K562 (cell line): Measurements from ENCODE around the gene OR5AC2. TPM values are rescaled to one million over a fixed set of nuclear protein-coding genes. Genes with fewer than 3 reads are reported as not detected.

Experiments
- ATAC-seq: fragments of 200-7000 bp; cut with Tn5 transposase; 3 replicates; pipeline ENCODE4 v1.9.1; 2020; ENCODE audit warnings: moderate library complexity
- BruUV-seq: library from RNA; stranded (reverse); fragments of 400-500 nt; replicated peaks from 2 replicates; lab custom pipeline; 2021; lab: Mats Ljungman, UMichigan
- CTCF ChIA-PET: fragments of 300-600 bp; formaldehyde crosslinking; extraction: SDS; loops from one replicate; lab custom pipeline; 2021; ENCODE audit warnings: low intra/inter-chr PET ratio; lab: Yijun Ruan, JAX
- POLR2A ChIA-PET: fragments of 300-600, 350-650 bp; sonication (Branson Sonifier 250); formaldehyde crosslinking; extraction: SDS; loops from one replicate; lab custom pipeline; 2021; ENCODE audit warnings: antibody characterized with exemption, inconsistent platforms; lab: Yijun Ruan, JAX
- DNase-seq, 4 experiments: peaks; one replicate each; pipeline versions ENCODE4 v3.0.0 to v3.0.0-alpha.2; 2011 to 2018; ENCODE audit warnings: low spot score in 3 of 4, mixed read lengths in 3 of 4; ENCODE audit errors: extremely low read depth in 1 of 4
- FAIRE-seq: peaks from 2 replicates; lab custom pipeline; 2011; peaks lifted over from hg19 to GRCh38; lab: Jason Lieb, UNC
- H2AFZ ChIP-seq: 2 replicates; pipeline ENCODE4 v1.6.0; 2011; ENCODE audit warnings: low read depth, low read length, control low read depth, inconsistent platforms
- H3K27ac ChIP-seq: fragments of 200-600 bp; 3 replicates; pipeline ENCODE4 v1.8.0; 2011; ENCODE audit warnings: low read depth, mild to moderate bottlenecking, control low read depth, inconsistent platforms, low read length, moderate library complexity, mixed read lengths; ENCODE audit errors: extremely low read depth
- H3K27me3 ChIP-seq, 2 experiments: fragments of 300-600 bp in 1 of 2; 2 replicates in 1 of 2; 3 replicates in 1 of 2; pipeline versions ENCODE4 v1.6.0 to v1.8.0; 2011; ENCODE audit warnings: inconsistent platforms in 2 of 2, low read length in 2 of 2, mild to moderate bottlenecking in 1 of 2, mixed read lengths in 1 of 2, moderate library complexity in 1 of 2; ENCODE audit not compliant: control insufficient read depth in 2 of 2, insufficient read depth in 2 of 2
- H3K36me3 ChIP-seq: fragments of 300-600 bp; 3 replicates; pipeline ENCODE4 v1.8.0; 2011; ENCODE audit warnings: mild to moderate bottlenecking, low read length, inconsistent platforms; ENCODE audit not compliant: control insufficient read depth, insufficient read depth
- H3K4me1 ChIP-seq, 2 experiments: fragments of 200-600 bp in 1 of 2; replicated peaks in 1 of 2; 2 replicates in 1 of 2; 3 replicates in 1 of 2; pipeline versions ENCODE4 v1.5.1 to v1.8.0; 2011; ENCODE audit warnings: inconsistent platforms in 2 of 2, low read length in 2 of 2, mild to moderate bottlenecking in 1 of 2, mixed read lengths in 1 of 2, moderate library complexity in 1 of 2; ENCODE audit not compliant: control insufficient read depth in 2 of 2, insufficient read depth in 2 of 2
- H3K4me2 ChIP-seq: 2 replicates; pipeline ENCODE4 v1.6.1; 2011; ENCODE audit warnings: low read length, control low read depth, inconsistent platforms, mixed read lengths; ENCODE audit not compliant: insufficient read depth
- H3K4me3 ChIP-seq: fragments of 200-600 bp; sonication (generic), shearing (Covaris generic); 2 replicates; pipeline ENCODE4 v1.5.1; 2016; ENCODE audit warnings: control low read depth, inconsistent platforms
- H3K79me2 ChIP-seq: fragments of 200-600 bp; 3 replicates; pipeline ENCODE4 v1.8.0; 2011; ENCODE audit warnings: low read length, inconsistent platforms; ENCODE audit not compliant: control insufficient read depth, insufficient read depth
- H3K9ac ChIP-seq, 2 experiments: 2 replicates each; pipeline versions ENCODE4 v1.6.0 to v1.6.1; 2011; ENCODE audit warnings: low read depth in 2 of 2, low read length in 2 of 2, control low read depth in 1 of 2, inconsistent platforms in 1 of 2, mild to moderate bottlenecking in 1 of 2, mixed read lengths in 1 of 2; ENCODE audit not compliant: insufficient read depth in 1 of 2
- H3K9me1 ChIP-seq: one replicate; pipeline ENCODE4 v1.6.0; 2011; ENCODE audit warnings: inconsistent platforms, mild to moderate bottlenecking, low read length, moderate library complexity; ENCODE audit not compliant: control insufficient read depth, insufficient read depth
- H3K9me3 ChIP-seq: replicated peaks from 2 replicates; pipeline ENCODE4 v1.5.1; 2011; ENCODE audit warnings: low read depth, low read length, inconsistent platforms; ENCODE audit not compliant: control insufficient read depth, insufficient read depth
- H4K20me1 ChIP-seq: replicated peaks from 2 replicates; pipeline ENCODE4 v1.6.1; 2011; ENCODE audit warnings: low read length, inconsistent platforms, mixed read lengths; ENCODE audit not compliant: control insufficient read depth, insufficient read depth
- EZH2 ChIP-seq: IDR thresholded peaks from 2 replicates; pipeline ENCODE4 v1.6.1; 2012; ENCODE audit warnings: low read depth, mild to moderate bottlenecking, inconsistent platforms, low read length, borderline replicate concordance
- FOXA3 ChIP-seq, 2 experiments: fragments of 450-650 bp in 1 of 2; sonication (generic) in 1 of 2; formaldehyde crosslinking; IDR thresholded peaks in 1 of 2; conservative IDR thresholded peaks in 1 of 2; 2 replicates each; pipeline versions ENCODE4 v1.4.0 to v1.8.0; 2020 to 2022; ENCODE audit warnings: mild to moderate bottlenecking in 2 of 2, missing genetic modification reagents in 1 of 2
- MCM2 ChIP-seq: fragments of 450-650 bp; IDR thresholded peaks from 2 replicates; pipeline ENCODE4 v1.6.1; 2017; ENCODE audit warnings: low read depth, mild to moderate bottlenecking
- MLLT1 ChIP-seq, 2 experiments: fragments of 450-650 bp; IDR thresholded peaks; 2 replicates each; pipeline ENCODE4 v1.6.1; 2016
- MYBL2 ChIP-seq, 2 experiments: fragments of 450-650 bp in 1 of 2; sonication (generic) in 1 of 2; formaldehyde crosslinking in 1 of 2; IDR thresholded peaks; 2 replicates each; pipeline versions ENCODE4 v1.6.1 to v1.8.1; 2017 to 2022; ENCODE audit warnings: borderline replicate concordance in 1 of 2, inconsistent platforms in 1 of 2, low read depth in 1 of 2, mild to moderate bottlenecking in 1 of 2, missing genetic modification reagents in 1 of 2, moderate library complexity in 1 of 2
- NR4A1 ChIP-seq, 2 experiments: fragments of 250-450 bp in 1 of 2; fragments of 450-650 bp in 1 of 2; sonication (Bioruptor Pico) in 1 of 2; IDR thresholded peaks; 2 replicates each; pipeline versions ENCODE4 v1.4.0 to v1.6.1; 2016 to 2020; ENCODE audit warnings: mild to moderate bottlenecking in 2 of 2, missing compliant biosample characterization in 1 of 2, missing genetic modification characterization in 1 of 2, moderate library complexity in 1 of 2
- PRDM10 ChIP-seq: fragments of 450-650 bp; IDR thresholded peaks from 2 replicates; pipeline ENCODE4 v1.6.1; 2018; ENCODE audit not compliant: partially characterized antibody
- RBFOX2 ChIP-seq: fragments of 200-400 bp; formaldehyde crosslinking; IDR thresholded peaks from 2 replicates; pipeline ENCODE4 v1.6.1; 2017; ENCODE audit warnings: low read depth, mild to moderate bottlenecking, low read length, moderate library complexity
- SMC3 ChIP-seq: conservative IDR thresholded peaks from 2 replicates; pipeline ENCODE4 v1.6.1; 2011; ENCODE audit warnings: low read depth, low read length, improper control_type of control experiment; ENCODE audit not compliant: insufficient read depth
- TCFL5 ChIP-seq: fragments of 250-450 bp; sonication (Bioruptor Pico); conservative IDR thresholded peaks from 2 replicates; pipeline ENCODE4 v1.6.1; 2021; ENCODE audit warnings: mild to moderate bottlenecking, moderate library complexity, matching md5 sums
- USF2 ChIP-seq: sonication (generic); formaldehyde crosslinking; IDR thresholded peaks from 2 replicates; pipeline ENCODE4 v1.5.0; 2020; ENCODE audit warnings: missing genetic modification reagents
- ZNF140 ChIP-seq: fragments of 250-450 bp; sonication (Bioruptor Pico); IDR thresholded peaks from 2 replicates; pipeline ENCODE4 v1.8.0; 2021; ENCODE audit warnings: moderate library complexity, mild to moderate bottlenecking, inconsistent platforms
- ZNF644 ChIP-seq: fragments of 200-800 bp; sonication (Bioruptor generic); IDR thresholded peaks from 2 replicates; pipeline ENCODE4 v1.6.1; 2016; ENCODE audit warnings: low read depth, missing genetic modification characterization, missing compliant biosample characterization
- ZNF655 ChIP-seq: fragments of 250-450 bp; sonication (Bioruptor Pico); IDR thresholded peaks from 2 replicates; pipeline ENCODE4 v1.5.0; 2021
- ZNF77 ChIP-seq: fragments of 250-450 bp; sonication (Bioruptor Pico); IDR thresholded peaks from 2 replicates; pipeline ENCODE4 v1.5.0; 2020
- WGBS: fragments of 100-300 bp; shearing (Covaris generic); methylation state at CpG from one replicate; pipeline ENCODE4 v1.1.6; 2016; ENCODE audit warnings: low coverage, mixed read lengths; ENCODE audit not compliant: insufficient coverage; ENCODE audit errors: missing lambda C conversion rate; 5-methylcytosine and 5-hydroxymethylcytosine counted together
- in situ Hi-C: fragments of 300-500 bp; cut with MboI; formaldehyde crosslinking; loops from 4 replicates; pipeline ENCODE4 v1.15.0; 2018; ENCODE audit warnings: inconsistent platforms, mixed read lengths
- intact Hi-C: fragments of 100-400 bp; cut with micrococcal nuclease; formaldehyde crosslinking; loops from 2 replicates; pipeline ENCODE4 v1.14.2; 2022
- polyA plus RNA-seq, 8 experiments: library from polyadenylated mRNA; depleted of rRNA in 4 of 8; stranded (reverse) in 5 of 8; unstranded in 3 of 8; fragments of >200 nt; fragmentation: Nextera tagmentation in 2 of 8; fragmentation: Illumina TruSeq in 1 of 8; extraction: Ambion mirVana in 2 of 8; extraction: Trizol in 1 of 8; gene quantifications; 2 replicates each; pipeline versions ENCODE4 v1.2.1 to v1.2.3, GENCODE V29; 2011 to 2014; ENCODE audit warnings: inconsistent platforms in 1 of 8, missing spikeins in 1 of 8
- total RNA-seq, 7 experiments: library from RNA; depleted of rRNA in 6 of 7; stranded (reverse); fragments of >200 nt in 6 of 7; fragmentation: Illumina TruSeq in 2 of 7; extraction: Trizol in 2 of 7; gene quantifications; 2 replicates each; pipeline versions ENCODE4 v1.2.1 to v1.2.3, GENCODE V29; 2011 to 2021; ENCODE audit warnings: low replicate concordance in 1 of 7

The OR5AC2 gene
- total and polyA plus RNA-seq, 9 of the 15 experiments (the other 6 are each of a cell fraction or from before 2014, with no cell fraction given), result not detected

- Histone ChIP-seq H3K9me1 (no peaks in the 10 kb centered on the region), H3K4me2 (no peak overlapping the region), H3K4me3 (no peak overlapping the region), H4K20me1 (no peaks in the 10 kb centered on the region), H3K9me3 (no peaks in the 10 kb centered on the region), H3K36me3 (no peaks in the 10 kb centered on the region), H3K9ac (no peak overlapping the region), H3K27ac (no peak overlapping the region), H3K4me1 (no peaks in the 10 kb centered on the region), H3K27me3 (no peaks in the 10 kb centered on the region), H3K79me2 (no peaks in the 10 kb centered on the region), H2AFZ (no peak overlapping the region)
- intact Hi-C loops (no loop called here), in situ Hi-C loops (no loop called here)
- no TSS peak for BruUV-seq
- ATAC-seq (no peak), DNase-seq (no peak), FAIRE-seq (no peak)
- WGBS, result 0% methylated on average over 1 of the region's 1 CpG
- ChIA-PET POLR2A (no interaction called here), CTCF (no interaction called here)
- TF ChIP-seq MYBL2 (IDR thresholded peaks at IDR 0.05; ENCODE audit: low read depth) (no peak), MYBL2 (CRISPR knock-in tag; IDR thresholded peaks at IDR 0.05; ENCODE audit: borderline replicate concordance) (no peak), FOXA3 (CRISPR knock-in tag; conservative IDR thresholded peaks at IDR 0.05 in 1 of 2, IDR thresholded peaks at IDR 0.05 in 1 of 2) (no peak), ZNF140 (CRISPR knock-in tag) (no peak), ZNF644 (no peak), PRDM10 (no peak), MLLT1 (IDR thresholded peaks at IDR 0.05) (no peak), EZH2 (no peak), TCFL5 (CRISPR knock-in tag) (no peak), ZNF655 (CRISPR knock-in tag) (no peak), MCM2 (no peak), ZNF77 (CRISPR knock-in tag) (no peak), USF2 (CRISPR knock-in tag) (no peak), SMC3 (no peak), RBFOX2 (no peak), NR4A1 (CRISPR knock-in tag; IDR thresholded peaks at IDR 0.05) (no peak), NR4A1 (tag; IDR thresholded peaks at IDR 0.05) (no peak)
These were observed 13.5 kb upstream of the OR5AC2 start for GRCh38 chr3:98073486-98073885.
